Naive thymus-derived CD8-positive, alpha-beta T cell (primary cell): ENCODE measurements around the gene DNASE2. TPM values are rescaled to one million over a fixed set of nuclear protein-coding genes. Genes with fewer than 3 reads are reported as not detected.
A peak's percentile ranks its signal among the peaks of the same experiment; 100 is the strongest.

Source experiments
- ATAC-seq, 2 donors: fragments of 150-1000 bp; cut with Tn5 transposase in 1 of 2; sonication (Bioruptor Pico), chemical (Tn5 transposase) in 1 of 2; 1 replicate in 1 of 2; 2 replicates in 1 of 2; pipeline ENCODE4 v1.10.0; 2021; ENCODE audit warnings: mild to moderate bottlenecking in 2 of 2, moderate library complexity in 2 of 2
- POLR2A ChIA-PET: fragments of 350-600 bp; sonication (Branson Sonifier 250); formaldehyde crosslinking; loops from one replicate; lab custom pipeline; 2021; ENCODE audit warnings: antibody characterized with exemption; lab: Charles Lee
- DNase-seq, 10 donors: peaks; one replicate each; pipeline versions ENCODE4 v3.0.0 to v3.0.0-alpha.2; 2020 to 2022
- H3K27ac Mint-ChIP-seq, 10 donors: one replicate each; pipeline ENCODE4 v1.8.0; 2020 to 2022; ENCODE audit warnings: mild to moderate bottlenecking in 10 of 10, mixed read lengths in 10 of 10, moderate library complexity in 4 of 10, inconsistent platforms in 1 of 10
- H3K27me3 Mint-ChIP-seq, 5 donors: one replicate each; pipeline ENCODE4 v1.8.0; 2021 to 2022; ENCODE audit warnings: mixed read lengths in 5 of 5
- H3K36me3 Mint-ChIP-seq, 3 donors: one replicate each; pipeline ENCODE4 v1.8.0; 2020 to 2022; ENCODE audit warnings: mixed read lengths in 3 of 3, mild to moderate bottlenecking in 2 of 3, inconsistent platforms in 1 of 3
- H3K4me1 Mint-ChIP-seq, 4 donors: one replicate each; pipeline ENCODE4 v1.8.0; 2021 to 2022; ENCODE audit warnings: mixed read lengths in 4 of 4
- H3K4me3 Mint-ChIP-seq, 10 donors: one replicate each; pipeline ENCODE4 v1.8.0; 2020 to 2022; ENCODE audit warnings: mild to moderate bottlenecking in 10 of 10, mixed read lengths in 10 of 10, moderate library complexity in 6 of 10, inconsistent platforms in 1 of 10
- H3K9me3 Mint-ChIP-seq, 9 donors: one replicate each; pipeline ENCODE4 v1.8.0; 2020 to 2022; ENCODE audit warnings: mixed read lengths in 9 of 9, mild to moderate bottlenecking in 3 of 9, inconsistent platforms in 1 of 9, moderate library complexity in 1 of 9
- polyA plus RNA-seq, 3 donors: library from polyadenylated mRNA; unstranded; fragments of 300-500 nt; fragmentation: Illumina TruSeq; gene quantifications; one replicate each; pipeline ENCODE4 v1.2.3, GENCODE V29; 2021
- total RNA-seq, 8 experiments: library from RNA in 2 of 8; stranded (reverse) in 2 of 8; gene quantifications; one replicate each; pipeline ENCODE4 v1.2.3 and lab custom pipeline; 2021 to 2026

Gene DNASE2
- total and polyA plus RNA-seq, 5 experiments from 2014 or later: 26.2 to 49.5 (median 46.1) TPM

DNA sequence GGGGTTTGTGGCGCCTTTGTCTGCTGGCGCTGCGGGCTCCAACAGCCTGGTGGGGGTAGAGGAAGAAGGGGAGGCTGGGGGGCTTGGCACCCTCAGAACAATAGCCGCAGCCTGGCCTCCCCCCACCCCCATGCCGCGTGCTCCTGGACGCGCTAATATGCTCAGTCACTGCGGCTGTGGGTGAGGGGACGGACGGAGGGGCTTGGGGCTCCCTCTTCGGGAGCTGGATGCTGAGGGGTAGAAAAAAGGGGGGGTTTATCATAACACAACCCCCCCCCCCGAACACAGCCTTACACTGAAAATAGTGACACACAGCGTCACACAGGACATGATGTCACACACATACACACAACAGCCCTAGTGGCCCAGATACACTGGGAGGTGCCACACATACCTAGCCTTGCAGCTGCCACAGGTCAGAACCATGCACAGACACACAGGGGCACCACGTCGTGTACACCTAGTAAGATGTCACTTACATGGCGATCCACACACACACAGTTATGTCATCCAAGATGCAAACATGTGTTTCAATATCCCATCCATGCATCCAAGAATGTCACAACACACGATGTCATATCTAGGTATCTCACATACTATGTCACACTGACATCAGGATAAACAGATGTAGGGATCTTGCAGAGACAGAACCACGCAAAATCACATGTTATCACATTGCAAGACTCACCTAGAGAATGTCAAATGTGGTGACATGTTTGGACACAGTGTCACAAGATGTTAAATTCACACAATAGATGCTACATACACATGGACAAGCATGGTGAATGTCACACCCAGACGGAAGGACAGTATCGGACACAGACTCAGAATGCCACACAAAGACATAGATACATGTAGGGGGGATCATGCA is 42.1 kb downstream of the DNASE2 start:
- H3K36me3 Mint-ChIP-seq: peaks cover 0 to 11% (median 2%) of the 10 kb centered on the region in 3 donors
- H3K27ac Mint-ChIP-seq: peak overlapping the region in 1 of 10 donors; percentile 75
- peak in 1 of 2 donors; percentile 68 for ATAC-seq

DNA sequence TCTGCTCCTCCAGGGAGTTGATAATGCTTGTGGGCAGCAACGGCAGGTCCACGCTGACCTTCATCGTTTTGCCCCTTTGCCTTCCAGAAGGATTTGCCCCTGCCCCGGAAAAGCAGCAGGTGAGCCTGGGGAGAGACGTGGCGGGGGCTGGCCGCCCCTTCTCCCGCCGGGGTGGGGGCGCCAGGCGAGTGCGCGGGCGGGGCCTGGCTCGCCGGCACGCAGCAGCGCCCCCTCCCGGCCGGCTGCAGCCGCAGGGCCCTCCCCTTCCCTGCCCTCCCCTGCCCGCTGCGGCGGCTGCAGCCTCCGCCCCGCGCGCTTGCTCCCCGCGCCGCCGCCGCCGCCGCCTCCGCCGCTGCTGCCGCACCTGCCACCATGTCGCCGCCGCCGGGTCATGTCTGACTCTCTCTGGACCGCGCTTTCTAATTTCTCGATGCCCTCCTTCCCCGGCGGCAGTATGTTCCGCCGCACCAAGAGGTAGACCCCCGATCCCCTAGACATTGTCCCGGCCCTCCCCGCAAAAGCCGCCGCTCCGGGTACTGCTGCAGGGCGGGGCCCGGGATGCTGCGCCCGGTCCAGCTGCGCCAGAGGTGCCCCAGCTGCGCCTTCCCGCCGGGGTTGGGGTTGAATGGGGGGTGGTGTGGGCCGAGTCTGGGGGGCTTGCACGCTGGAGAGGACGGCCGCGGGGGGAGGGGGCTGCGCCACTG is 42.9 kb downstream of the DNASE2 start, which contains the start of gene MAST1:
Gene MAST1 (plus strand): TSS at position 334 of the 704 bp plus-strand sequence. CDS start 58 bp downstream, at position 392.
- peak within 1 kb of the TSS in 3 of 10 donors; percentile 34 to 75 (median 37) for H3K27ac Mint-ChIP-seq
- ATAC-seq (peak; percentile 67 to 72), DNase-seq (peak; percentile 20 to 68 (median 49))
- H3K4me3 Mint-ChIP-seq: peak within 1 kb of the TSS; percentile 4 to 82 (median 74)
- peaks cover 0 to 11% (median 0%) of the 10 kb centered on the region in 3 donors for H3K36me3 Mint-ChIP-seq
- peaks cover 24 to 52% (median 40%) of the 10 kb centered on the region in 4 donors for H3K4me1 Mint-ChIP-seq
- H3K9me3 Mint-ChIP-seq: peaks cover 0 to 4% (median 0%) of the 10 kb centered on the region in 9 donors
- peaks cover 56 to 90% (median 65%) of the 10 kb centered on the region in 5 donors for H3K27me3 Mint-ChIP-seq
- POLR2A ChIA-PET: no interaction called here

More for the DNA sequence above, 42.1 kb downstream of the DNASE2 start:
- peak in 2 of 10 donors; percentile 21 to 62 for DNase-seq
- POLR2A ChIA-PET: no interaction called here
- peaks cover 23 to 50% (median 38%) of the 10 kb centered on the region in 4 donors for H3K4me1 Mint-ChIP-seq
- peak overlapping the region; percentile 4 to 82 (median 74) for H3K4me3 Mint-ChIP-seq
- peaks cover 55 to 92% (median 67%) of the 10 kb centered on the region in 5 donors for H3K27me3 Mint-ChIP-seq
- peaks cover 0 to 4% (median 0%) of the 10 kb centered on the region in 9 donors for H3K9me3 Mint-ChIP-seq

DNA sequence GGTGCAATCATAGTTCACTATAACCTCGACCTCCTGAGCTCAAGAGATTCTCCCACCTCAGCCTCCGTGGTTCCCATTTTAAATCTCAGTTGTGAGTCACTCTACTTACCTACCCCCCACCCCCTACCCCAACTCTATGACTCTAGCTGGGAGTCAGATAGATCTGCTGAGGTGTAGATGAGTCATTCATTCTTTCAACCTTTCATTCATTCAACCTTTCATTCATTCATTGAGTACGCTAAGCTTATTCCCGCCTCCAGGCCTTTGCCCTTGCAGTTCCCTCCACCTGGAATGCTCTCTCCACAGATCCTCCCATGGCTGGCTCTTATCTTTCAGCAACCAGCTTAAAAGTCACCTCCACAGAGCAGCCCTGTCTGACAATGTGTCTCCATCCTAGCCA is 44.0 kb downstream of the DNASE2 start:
- POLR2A ChIA-PET: interaction anchor here (0.7 kb wide), 1 partner anchor 266 kb away, joined by 3 read pairs; no protein-coding TSS in a partner anchor
- ATAC-seq: no peak
- H3K4me3 Mint-ChIP-seq: peak overlapping the region in 6 of 10 donors; percentile 11 to 46 (median 22)
- DNase-seq: no peak
- peaks cover 56 to 91% (median 68%) of the 10 kb centered on the region in 5 donors for H3K27me3 Mint-ChIP-seq
- H3K27ac Mint-ChIP-seq: no peak overlapping the region
- H3K4me1 Mint-ChIP-seq: peaks cover 30 to 62% (median 47%) of the 10 kb centered on the region in 4 donors
- peaks cover 0 to 15% (median 3%) of the 10 kb centered on the region in 3 donors for H3K36me3 Mint-ChIP-seq
- peaks cover 0 to 4% (median 0%) of the 10 kb centered on the region in 9 donors for H3K9me3 Mint-ChIP-seq

DNA sequence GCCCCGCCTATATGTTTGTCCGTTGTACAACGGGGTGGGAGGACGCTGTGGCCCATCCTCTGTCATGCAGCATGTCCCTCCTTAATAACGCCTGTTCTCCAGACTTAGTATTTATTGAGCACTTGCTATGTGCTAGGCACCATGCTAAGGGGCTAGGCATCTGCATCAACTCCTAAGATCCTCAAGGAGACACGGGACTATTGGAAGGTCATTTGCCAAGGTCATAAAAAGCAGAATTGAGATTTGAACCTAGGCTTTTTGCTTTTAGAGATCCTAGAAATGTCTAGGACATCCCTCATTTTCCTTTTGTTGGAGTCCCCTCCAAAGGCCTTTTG is 44.8 kb downstream of the DNASE2 start:
- H3K9me3 Mint-ChIP-seq: peaks cover 0 to 6% (median 2%) of the 10 kb centered on the region in 9 donors
- DNase-seq: no peak
- H3K27ac Mint-ChIP-seq: no peak overlapping the region
- H3K4me3 Mint-ChIP-seq: peak overlapping the region in 1 of 10 donors; percentile 26
- H3K4me1 Mint-ChIP-seq: peaks cover 29 to 64% (median 49%) of the 10 kb centered on the region in 4 donors
- POLR2A ChIA-PET: no interaction called here
- H3K36me3 Mint-ChIP-seq: peaks cover 0 to 13% (median 3%) of the 10 kb centered on the region in 3 donors
- peaks cover 58 to 91% (median 68%) of the 10 kb centered on the region in 5 donors for H3K27me3 Mint-ChIP-seq
- ATAC-seq: no peak

DNA sequence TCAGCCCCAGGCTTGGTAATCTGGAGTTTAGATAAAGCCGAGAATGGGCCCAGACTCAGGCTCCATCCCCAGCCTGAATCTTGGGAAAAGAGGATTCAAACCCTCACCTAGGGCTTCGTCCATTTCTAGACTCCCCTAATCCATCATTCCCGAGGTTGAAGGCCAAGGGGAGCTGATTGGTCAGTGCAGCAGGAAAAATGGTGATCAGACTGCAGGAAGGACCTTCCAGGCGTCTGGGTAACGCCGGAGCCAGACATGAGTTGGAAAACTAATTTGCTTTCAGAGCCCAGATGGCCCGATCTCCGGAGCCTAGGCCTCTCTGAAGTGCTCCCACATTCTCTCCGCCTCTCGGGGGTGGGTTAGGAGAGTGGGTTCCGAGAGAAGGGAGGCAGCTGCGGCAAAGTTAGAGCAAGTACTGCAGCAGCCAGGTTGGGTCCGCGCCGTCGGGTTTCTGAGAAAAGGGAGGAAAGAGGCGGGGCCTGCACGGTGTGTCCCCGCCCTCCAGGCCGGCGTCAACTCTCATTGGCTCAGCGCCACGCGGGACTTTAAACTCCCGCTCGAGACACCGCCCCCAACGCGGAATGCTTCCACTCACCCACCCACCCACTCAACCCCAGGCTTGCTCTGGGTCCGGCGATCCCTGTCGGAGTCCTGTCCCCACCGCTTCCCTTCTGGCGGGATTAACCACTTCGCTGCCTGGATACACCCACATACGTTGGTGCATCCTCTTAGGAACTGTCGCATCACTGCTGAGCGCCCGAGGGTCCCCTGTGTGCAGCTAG is 46.1 kb downstream of the DNASE2 start:
- DNase-seq (peak in 5 of 10 donors; percentile 27 to 67 (median 44)), ATAC-seq (peak in 1 of 2 donors; percentile 40)
- peak overlapping the region in 1 of 10 donors; percentile 45 for H3K27ac Mint-ChIP-seq
- H3K36me3 Mint-ChIP-seq: peaks cover 2 to 15% (median 3%) of the 10 kb centered on the region in 3 donors
- H3K27me3 Mint-ChIP-seq: peaks cover 60 to 91% (median 69%) of the 10 kb centered on the region in 5 donors
- peaks cover 0 to 8% (median 2%) of the 10 kb centered on the region in 9 donors for H3K9me3 Mint-ChIP-seq
- H3K4me3 Mint-ChIP-seq: peak overlapping the region in 8 of 10 donors; percentile 20 to 79 (median 60)
- POLR2A ChIA-PET: interaction anchor here (0.6 kb wide), 1 partner anchor 99 kb away, joined by 3 read pairs; no protein-coding TSS in a partner anchor
- H3K4me1 Mint-ChIP-seq: peaks cover 23 to 51% (median 39%) of the 10 kb centered on the region in 4 donors

DNA sequence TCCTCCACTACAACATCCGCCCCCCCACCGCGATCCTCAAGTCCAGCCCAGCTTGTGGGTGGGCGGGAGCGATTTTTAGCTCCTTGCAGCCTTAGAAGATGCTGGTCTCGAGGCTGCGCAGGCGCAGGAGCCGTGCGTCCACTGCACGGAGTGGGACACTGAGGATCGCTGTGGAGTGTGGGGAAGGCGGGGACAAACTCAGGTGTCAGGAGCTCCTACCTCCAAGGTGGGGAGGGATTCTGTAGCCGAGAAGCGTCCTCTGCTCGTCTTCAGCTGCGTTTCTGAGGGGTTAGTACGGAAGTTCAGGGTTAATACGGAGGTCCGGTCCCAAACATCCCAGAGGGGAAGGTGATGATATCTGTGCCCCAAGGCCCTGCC is 46.7 kb downstream of the DNASE2 start, which contains the start of gene RTBDN:
Gene RTBDN (minus strand): TSS at position 14 of the 378 bp plus-strand sequence. CDS start 4,600 bp downstream, outside the sequence.
- ATAC-seq: no peak
- Mint-ChIP-seq H3K4me3 (peak within 1 kb of the TSS; percentile 19 to 79 (median 64)), H3K27ac (peak within 1 kb of the TSS in 2 of 10 donors; percentile 45 to 73), H3K36me3 (peaks cover 2 to 15% (median 3%) of the 10 kb centered on the region in 3 donors), H3K4me1 (peaks cover 22 to 46% (median 36%) of the 10 kb centered on the region in 4 donors), H3K9me3 (peaks cover 0 to 8% (median 2%) of the 10 kb centered on the region in 9 donors), H3K27me3 (peaks cover 57 to 91% (median 70%) of the 10 kb centered on the region in 5 donors)
- no peak for DNase-seq
- POLR2A ChIA-PET: interaction anchor here (0.6 kb wide), 1 partner anchor 13 kb away, joined by 4 read pairs; no protein-coding TSS in a partner anchor

DNA sequence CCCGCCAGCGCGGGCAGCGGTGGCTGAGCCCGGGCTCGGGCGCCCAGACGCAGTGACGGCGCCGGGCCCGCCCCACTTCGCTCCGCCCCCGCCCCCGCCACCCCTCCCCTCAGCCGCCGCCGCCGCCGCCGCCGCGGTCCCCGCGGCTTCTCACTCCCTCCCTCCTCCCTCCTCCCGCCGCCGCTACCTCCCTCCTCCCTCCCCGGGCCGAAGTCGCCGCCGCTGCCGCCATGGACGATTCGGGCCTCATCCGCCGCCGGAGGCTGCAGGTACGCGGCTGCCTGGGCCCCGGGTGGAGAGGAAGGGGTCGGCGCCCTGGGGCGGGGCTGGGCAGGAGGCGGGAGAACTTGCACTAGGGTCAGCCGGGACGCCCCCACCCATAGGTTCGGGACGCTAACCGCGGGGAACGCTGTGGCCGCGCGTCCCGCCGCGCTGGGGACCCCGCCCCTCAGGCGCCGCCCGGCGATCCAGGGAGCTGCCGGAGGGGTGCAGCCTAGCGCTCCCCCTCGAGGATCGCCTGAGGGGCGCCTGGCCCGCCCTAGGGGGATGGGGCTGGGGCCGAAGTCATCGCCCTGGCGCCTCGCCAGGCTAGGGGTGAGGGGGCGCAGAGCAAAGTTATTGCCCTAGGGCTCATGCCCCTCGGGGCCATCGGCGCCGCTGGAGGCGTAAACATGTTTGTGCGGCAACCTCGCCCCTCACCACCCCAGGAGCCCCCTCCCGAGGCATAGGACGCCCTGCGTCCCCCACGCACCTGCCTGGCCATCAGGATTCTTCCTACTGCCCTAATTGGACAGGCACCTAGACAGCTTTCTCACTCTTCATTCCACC is 47.3 kb downstream of the DNASE2 start:
- DNase-seq (peak in 2 of 10 donors; percentile 23 to 66), ATAC-seq (peak in 1 of 2 donors; percentile 23)
- H3K4me1 Mint-ChIP-seq: peaks cover 18 to 40% (median 30%) of the 10 kb centered on the region in 4 donors
- H3K4me3 Mint-ChIP-seq: peak overlapping the region; percentile 19 to 79 (median 60)
- peaks cover 53 to 91% (median 69%) of the 10 kb centered on the region in 5 donors for H3K27me3 Mint-ChIP-seq
- peak overlapping the region in 1 of 10 donors; percentile 73 for H3K27ac Mint-ChIP-seq
- peaks cover 2 to 15% (median 3%) of the 10 kb centered on the region in 3 donors for H3K36me3 Mint-ChIP-seq
- POLR2A ChIA-PET: interaction anchor here (0.6 kb wide), 1 partner anchor 13 kb away, joined by 4 read pairs; no protein-coding TSS in a partner anchor
- H3K9me3 Mint-ChIP-seq: peaks cover 0 to 8% (median 2%) of the 10 kb centered on the region in 9 donors

DNA sequence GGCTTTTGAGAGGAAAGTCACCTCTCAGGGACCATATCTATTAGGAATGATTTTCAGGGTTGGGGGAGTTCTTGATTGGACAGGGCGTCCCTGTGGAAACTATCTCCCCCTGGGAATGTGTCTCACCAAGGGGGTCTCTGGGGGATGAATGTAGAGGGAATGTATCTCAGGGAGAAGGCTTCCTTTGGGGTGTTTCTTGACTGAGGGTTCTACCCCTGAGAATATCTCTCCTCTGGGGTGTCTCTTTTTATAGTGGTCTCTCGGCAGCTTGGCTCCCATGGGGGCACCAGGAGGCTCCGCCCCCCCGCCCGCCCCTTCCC is 47.9 kb downstream of the DNASE2 start:
- DNase-seq (no peak), ATAC-seq (no peak)
- peaks cover 2 to 15% (median 3%) of the 10 kb centered on the region in 3 donors for H3K36me3 Mint-ChIP-seq
- H3K27ac Mint-ChIP-seq: peak overlapping the region in 1 of 10 donors; percentile 98
- POLR2A ChIA-PET: no interaction called here
- peaks cover 53 to 91% (median 75%) of the 10 kb centered on the region in 5 donors for H3K27me3 Mint-ChIP-seq
- H3K4me1 Mint-ChIP-seq: peaks cover 18 to 39% (median 25%) of the 10 kb centered on the region in 4 donors
- peak overlapping the region in 9 of 10 donors; percentile 30 to 68 (median 57) for H3K4me3 Mint-ChIP-seq
- H3K9me3 Mint-ChIP-seq: peaks cover 0 to 8% (median 2%) of the 10 kb centered on the region in 9 donors

DNA sequence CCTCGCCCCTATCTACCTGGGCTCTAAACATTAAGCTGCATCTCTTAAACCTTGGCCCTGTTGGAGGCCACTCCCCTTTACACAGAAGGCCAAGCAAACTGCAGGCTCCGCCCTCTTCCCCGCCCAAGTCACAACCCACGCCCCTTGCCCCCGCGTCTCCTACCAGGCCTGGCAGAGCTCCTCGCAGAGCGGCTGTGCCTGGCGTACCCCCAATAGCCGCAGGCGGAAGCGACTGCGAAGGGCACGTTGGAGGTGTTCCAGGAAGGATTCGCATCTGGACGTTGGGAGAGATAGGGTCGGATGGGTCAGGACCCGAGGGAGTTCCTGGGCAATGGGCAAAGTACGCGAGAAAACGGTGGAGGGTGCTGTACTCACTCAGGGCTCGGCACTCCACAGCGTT is 52.8 kb downstream of the DNASE2 start:
- peak; percentile 19 to 44 for ATAC-seq
- peaks cover 0 to 6% (median 2%) of the 10 kb centered on the region in 9 donors for H3K9me3 Mint-ChIP-seq
- peaks cover 46 to 90% (median 64%) of the 10 kb centered on the region in 5 donors for H3K27me3 Mint-ChIP-seq
- POLR2A ChIA-PET: no interaction called here
- no peak overlapping the region for H3K4me3 Mint-ChIP-seq
- peaks cover 17 to 31% (median 27%) of the 10 kb centered on the region in 4 donors for H3K4me1 Mint-ChIP-seq
- H3K27ac Mint-ChIP-seq: no peak overlapping the region
- H3K36me3 Mint-ChIP-seq: peaks cover 2 to 15% (median 6%) of the 10 kb centered on the region in 3 donors
- DNase-seq: no peak
